NCI-H69 (cell line): ENCODE results near the gene CIC.
A peak's percentile ranks its signal among the peaks of the same experiment; 100 is the strongest.

ENCODE experiments used
- DNase-seq: peaks from one replicate; lab custom pipeline; 2025; lab: John Stamatoyannopoulos, UW

The CIC gene

DNA sequence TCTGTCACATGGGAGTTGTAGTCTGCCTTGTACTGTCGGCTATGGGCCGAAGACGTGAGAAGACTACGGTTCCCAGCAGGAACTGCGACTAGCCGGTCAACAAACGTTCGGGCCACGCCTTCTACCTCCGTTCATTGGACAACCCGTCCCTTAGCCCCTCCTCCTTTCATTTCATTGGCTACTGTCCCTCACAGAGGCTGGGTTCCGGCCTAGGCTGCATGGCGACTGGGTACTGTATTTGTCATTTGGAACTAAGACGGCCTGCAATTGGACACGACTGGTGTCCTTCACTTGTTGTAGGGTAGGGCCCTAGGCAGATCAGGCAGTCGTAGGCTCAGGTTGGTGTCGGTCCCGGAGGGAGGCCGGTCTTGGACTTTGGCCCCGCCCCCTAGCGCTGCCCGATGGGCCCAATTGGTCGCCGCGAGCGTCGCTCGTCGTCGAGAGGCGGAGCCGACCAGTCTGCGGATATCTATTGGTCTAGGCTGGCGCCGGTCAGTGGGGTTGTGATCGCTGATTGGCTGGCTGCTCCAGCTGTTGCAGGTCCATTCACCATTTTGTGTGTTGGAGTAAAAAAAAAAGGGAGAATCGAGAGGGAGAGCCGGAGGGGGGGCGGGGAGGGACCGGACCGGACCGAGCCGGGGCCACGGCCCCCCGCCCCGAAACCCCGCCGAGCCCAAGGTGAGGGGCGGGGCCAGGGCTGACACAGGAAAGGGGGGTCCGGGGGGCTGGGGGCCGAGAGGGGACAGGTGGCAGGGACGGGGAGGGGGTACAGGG lies at the start of gene CIC:
Gene CIC (plus strand): TSS at position 549 of the 774 bp plus-strand sequence. CDS start 2,532 bp downstream, outside the sequence.
- DNase-seq, result peak; percentile 100

DNA sequence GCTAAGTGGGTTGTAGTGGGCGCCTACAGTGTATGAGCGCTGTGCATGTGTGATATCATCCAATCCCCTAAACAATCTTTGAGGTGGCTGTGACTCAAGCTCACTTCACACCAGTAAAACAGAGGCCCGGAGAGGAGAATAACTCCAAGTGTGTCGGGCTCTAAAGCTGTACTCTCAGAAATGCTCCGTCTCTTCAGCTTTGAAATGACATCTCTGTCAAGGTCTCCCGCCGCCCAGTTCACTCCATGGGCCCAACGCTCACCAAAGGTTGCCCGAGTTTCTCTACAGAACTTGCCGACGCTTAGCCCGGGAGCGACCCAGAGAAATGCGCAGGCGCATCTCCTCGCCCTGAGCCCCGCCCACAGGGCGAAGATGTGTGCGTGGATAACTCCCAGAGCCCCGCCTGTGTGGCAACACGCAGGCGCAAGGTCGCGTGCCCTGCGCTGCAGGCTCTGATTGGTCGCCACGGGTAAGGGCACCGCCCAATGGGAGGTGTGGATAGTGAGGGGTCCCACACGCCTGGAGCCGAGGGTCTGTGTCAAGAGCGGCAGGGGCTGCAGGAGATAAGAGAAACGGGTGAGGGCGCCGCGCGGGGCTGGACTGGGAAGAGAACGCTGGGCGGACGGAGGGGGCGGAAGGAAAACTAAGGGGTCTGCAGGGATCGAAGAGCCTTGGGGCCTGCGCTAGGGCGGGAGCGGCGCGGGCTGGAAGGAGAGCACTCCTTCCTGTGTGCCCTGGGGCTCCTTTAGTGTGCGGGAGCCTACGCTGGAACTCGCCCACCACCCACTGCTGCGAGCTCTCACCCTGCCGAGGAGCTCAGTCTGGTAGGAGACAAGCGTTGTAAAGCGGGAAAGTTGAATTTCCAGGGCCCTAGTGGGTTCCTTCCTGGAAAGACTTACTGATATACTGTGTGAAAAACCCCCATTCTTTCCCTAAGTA lies 49.0 kb upstream of the CIC start, which contains the start of gene ZNF526:
Gene ZNF526 (plus strand): TSS at position 501 of the 939 bp plus-strand sequence. CDS start 4,092 bp downstream, outside the sequence.
- DNase-seq, result peak; percentile 99

DNA sequence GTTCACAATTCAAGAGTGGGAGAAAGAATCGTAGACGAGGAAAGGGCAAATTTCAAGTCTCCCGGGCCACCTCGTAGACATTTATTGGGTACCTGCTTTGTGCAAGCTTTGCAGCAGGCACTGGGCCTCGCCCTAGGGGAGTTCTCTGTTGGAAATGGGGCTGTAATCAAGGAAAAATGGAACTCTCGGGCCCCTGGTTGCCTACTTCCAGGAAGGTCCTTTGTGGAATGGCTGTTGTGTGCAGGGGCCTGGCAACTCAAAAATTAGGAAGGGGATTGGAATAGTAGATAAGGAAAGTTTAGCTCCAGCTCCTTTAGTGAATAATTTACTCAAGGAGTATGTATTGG lies 48.3 kb upstream of the CIC start:
- DNase-seq, result no peak

DNA sequence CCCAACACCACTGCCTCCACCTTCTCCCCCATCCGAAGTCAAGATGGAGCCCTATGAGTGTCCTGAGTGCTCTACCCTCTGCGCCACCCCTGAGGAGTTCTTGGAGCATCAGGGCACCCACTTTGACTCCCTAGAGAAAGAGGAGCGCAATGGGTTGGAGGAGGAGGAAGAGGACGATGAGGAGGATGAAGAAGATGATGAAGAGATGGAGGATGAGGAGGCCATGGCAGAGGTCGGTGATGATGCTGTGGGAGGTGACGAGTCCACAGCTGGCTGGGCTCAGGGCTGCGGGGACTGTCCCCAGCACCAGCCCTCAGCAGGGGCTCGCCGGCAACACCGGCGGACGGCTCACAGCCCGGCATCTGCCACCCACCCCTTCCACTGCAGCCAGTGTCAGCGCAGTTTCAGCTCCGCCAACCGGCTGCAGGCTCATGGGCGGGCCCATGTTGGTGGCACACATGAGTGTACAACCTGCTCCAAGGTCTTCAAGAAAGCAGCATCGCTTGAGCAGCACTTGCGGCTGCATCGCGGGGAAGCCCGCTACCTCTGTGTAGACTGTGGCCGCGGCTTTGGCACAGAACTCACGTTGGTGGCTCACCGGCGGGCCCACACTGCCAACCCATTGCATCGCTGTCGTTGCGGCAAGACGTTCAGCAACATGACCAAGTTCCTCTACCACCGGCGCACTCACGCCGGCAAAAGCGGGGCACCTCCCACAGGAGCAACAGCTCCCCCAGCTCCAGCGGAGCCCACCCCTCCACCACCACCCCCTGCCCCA lies 43.9 kb upstream of the CIC start:
- no peak for DNase-seq

DNA sequence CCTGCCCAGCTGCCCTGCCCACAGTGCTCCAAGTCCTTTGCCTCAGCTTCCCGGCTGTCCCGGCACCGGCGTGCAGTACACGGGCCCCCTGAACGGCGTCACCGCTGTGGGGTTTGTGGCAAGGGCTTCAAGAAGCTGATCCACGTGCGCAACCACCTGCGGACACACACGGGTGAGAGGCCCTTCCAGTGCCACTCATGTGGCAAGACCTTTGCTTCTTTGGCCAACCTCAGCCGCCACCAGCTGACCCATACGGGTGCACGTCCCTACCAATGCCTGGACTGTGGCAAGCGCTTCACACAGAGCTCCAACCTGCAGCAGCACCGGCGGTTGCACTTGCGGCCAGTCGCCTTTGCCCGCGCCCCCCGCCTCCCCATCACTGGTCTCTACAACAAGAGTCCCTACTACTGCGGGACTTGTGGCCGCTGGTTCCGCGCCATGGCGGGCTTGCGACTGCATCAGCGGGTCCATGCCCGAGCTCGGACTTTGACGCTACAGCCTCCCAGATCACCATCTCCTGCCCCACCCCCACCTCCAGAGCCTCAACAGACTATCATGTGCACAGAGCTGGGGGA lies 43.2 kb upstream of the CIC start:
- no peak for DNase-seq

DNA sequence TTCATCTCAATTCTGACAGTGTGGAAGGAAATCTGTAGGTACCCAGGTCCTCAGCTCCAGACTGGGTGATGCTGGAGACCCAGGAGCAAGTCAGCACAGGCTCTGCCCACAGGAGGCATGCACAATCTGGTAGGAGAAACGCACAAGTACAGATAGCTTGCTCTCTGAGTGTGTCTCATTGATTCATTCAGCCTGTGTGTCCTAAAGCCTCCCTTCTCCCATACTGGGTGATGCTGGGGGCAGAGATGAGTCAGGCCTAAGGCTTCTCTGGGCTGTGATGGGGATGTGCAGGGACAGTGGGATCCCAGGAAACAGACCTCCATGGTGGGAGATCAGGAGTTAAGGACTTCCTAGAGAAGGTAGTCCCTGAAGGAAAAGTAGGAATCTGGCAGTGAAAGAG lies 42.2 kb upstream of the CIC start:
- no peak for DNase-seq

DNA sequence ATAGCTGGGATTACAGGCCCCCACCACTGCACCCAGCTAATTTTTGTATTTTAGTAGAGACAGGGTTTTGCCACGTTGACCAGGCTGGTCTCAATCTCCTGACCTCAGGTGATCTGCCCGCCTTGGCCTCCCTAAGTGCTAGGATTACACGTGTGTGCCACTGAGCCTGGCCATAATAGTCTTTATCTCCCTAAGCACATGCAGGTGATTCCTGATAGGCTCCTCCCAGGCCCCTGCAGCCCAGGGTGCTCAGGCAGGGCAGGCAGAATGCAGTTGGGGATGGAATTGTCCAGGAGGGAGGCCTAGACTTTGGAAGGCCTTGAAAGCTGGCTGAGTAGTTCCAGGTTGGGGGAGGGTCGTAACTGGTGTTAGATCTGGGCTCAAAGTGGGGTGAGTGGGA lies 40.4 kb upstream of the CIC start:
- DNase-seq, result no peak

DNA sequence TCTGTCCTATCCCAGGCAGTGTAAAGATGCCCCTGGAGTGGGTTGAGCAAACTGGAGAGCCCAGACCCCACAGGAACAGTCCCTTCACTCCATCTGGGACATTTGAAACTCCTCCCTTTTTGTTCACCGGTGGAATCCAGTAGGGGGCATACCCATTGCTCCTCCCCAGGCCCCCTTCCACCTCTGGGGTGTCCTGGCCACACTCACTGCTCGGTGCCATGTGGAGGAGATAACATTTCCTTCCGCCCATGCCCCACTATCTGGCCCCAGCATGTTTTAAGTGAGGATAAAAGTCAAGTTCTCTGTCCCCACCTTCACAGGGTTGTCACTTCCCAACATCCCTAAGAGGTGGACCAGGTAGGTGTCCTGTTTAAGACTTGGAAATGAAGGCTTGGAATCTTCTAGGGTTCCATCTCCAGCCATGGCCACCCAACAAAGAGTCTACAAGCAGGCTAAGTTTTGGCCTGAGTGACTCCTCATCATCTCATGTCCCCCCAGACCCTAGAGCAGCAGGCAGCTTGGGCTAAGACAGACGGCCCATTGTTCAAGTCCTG lies 39.7 kb upstream of the CIC start:
- DNase-seq, result no peak

DNA sequence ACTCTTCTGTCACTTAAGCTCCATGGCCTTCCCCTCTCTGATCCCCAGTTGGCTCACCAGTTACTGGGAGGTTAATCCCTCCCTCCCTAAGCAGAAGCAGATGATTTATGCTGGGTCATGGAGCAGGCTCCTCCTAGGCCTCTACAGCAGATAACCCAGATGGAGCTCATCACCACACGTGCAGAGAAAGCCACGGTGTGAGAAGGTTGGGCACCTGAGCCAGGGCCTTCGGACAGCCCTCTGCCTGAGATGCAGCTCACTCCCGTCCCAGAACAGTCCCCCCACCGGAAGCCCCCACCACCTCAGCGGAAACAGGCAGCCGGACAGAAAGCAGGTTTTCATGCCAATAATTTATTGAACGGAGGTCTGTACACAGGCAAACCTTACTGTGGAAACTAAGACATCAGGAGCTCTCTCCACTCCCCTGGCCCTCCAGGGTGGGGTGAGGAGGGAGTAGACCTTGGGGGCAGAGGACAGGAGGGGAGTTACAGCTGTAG lies 39.1 kb upstream of the CIC start:
- no peak for DNase-seq

DNA sequence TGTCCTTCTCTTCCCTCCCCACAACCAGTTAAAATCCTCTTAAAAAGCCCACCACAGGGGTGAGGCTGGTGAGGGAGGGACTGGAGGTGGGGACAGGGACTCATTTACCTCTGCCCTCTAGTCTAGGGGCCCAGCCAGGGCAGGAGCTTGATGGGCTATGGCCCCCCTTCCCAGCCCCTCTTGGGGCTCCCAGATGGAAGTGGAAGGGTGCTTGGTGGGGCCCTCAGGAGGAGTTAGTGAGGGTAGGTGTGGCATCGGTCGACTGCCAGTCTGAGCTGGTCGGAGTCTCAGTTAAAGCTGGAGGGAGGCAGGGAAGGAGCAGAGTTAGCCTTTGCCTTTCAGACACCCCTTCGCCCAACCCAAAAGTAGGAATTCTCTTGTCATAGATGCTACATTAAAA lies 38.5 kb upstream of the CIC start:
- no peak for DNase-seq

DNA sequence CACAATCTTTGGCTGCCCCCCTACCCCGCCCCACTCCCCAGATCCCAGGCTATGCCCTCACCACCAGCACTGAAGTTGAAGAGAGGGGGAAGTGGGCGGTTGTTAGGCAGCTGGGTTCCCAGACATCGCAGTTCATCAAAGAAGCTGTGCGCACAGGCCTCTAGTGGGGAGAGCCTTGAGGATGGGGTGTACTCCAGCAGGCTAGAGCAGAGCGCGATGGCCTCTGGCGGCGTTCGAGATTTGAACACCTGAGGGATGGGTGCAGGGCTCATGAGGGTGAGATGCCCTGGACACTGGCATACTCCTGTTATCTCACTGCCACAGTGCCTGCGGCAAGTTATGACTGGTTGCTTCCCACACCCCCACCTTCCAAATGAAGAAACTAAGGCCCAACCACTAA lies 36.6 kb upstream of the CIC start:
- no peak for DNase-seq

DNA sequence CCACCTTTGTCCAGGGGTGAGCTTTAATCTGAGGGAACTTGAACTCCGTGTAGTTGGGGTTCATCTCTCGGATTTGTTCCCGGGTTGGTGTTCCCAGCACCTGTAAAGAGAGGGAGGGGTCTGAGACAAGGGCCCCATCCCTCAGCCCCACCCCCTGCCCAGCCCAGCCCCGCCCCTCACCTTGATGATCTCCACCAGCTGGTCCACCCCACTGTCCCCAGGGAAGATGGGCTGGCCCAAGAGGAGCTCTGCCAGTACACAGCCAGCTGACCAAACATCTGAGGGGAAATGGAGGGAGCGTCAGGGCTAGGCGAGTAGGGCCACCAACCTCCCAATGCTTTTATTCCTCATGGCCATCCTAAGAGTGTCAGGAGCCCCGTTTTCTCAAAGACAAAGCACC lies 35.9 kb upstream of the CIC start:
- DNase-seq, result peak; percentile 43

DNA sequence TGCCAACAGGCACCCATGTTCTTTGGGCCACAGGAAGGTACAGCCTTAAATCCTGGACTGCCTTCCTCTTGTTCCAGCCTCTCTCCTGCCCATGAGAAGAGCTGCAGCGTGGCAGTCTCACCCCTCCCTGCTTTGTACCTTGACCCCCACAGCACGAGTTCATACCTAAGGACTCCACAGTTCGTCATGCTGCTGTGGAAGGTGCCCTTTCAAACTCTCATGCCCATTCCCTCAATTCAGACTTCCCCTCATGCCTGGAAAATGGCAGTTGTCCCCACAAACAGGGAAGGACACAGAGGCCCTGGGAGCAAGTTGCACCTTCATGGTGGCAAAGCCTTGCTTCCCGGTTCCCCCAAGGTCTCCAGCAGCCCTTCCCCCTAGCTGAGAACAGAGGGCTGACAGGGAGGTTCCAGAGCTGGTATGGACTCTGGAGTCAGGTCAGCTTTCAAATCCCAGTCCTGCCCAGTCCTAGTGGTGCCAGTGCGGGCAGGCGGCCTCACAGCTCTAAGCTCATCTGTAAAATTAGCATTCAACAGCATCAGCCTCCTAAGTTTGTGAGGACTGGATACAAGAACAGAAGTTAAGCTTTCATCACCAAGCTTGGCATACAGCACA lies 35.3 kb upstream of the CIC start:
- DNase-seq, result no peak

DNA sequence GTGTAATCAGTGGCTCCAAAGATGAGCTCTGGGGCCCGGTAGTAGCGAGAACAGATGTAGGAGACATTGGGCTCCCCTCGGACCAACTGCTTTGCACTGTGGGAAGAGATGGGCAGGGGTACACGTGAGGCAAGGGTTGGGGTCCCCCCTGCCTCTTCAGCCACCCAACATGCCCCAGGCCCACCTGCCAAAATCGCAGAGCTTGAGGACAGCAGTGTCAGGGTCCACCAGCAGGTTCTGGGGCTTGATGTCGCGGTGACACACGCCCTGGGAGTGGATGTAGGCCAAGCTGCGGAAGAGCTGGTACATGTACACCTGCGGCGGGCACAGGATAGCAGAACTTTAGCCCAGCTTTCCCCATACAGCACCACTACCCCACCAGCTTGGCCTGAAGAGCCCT lies 34.7 kb upstream of the CIC start:
- no peak for DNase-seq

DNA sequence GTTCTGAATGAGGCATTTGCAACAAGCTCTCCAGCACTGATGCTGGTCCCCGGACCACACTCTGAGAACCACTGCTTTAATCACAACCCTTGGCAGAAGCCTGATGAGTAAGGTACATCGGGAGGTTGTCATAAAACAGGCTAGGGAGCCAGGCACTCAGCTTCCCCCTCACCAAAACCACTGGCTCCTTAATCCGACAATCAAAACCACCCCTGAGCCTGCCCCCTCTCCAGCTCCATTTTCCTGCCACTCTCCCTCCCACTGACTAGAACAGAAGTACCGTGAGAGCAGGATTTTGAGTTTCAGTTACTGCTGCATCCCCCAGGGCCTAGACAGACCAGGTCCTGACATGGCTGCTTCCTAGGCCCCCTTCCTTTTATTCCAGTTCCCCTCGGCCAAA lies 33.9 kb upstream of the CIC start:
- DNase-seq, result no peak

DNA sequence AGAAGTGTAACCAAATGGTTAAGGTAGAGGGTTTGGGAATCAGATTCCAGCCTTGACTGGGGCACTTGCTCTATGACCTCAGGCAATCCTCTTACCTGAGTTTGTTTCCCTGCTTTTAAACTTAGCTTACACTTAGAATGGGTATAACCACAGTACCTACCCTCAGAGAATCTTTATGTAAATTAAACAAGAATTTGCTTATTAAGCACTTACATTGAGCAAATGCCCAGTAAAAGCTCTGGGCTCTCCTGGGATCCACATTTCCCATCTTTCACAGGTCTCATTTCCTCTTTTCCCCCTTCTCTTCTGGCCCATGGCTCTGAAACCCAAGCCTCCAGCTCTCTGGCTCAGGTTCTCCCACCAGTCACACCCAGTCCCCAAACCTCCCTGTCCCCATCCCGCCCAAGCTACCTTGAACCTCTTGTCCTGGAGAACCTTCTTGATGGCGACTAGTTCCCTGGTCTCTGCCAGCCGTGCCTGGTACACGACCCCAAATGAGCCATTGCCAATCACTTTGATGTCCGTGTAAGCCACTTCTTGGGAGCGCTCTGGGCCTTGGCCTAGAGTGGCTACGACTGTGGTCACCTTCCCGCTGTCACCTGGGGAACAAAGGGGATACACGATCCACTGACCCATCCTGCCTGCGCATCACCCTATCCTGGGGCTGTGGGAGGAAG lies 29.4 kb upstream of the CIC start:
- DNase-seq, result no peak

DNA sequence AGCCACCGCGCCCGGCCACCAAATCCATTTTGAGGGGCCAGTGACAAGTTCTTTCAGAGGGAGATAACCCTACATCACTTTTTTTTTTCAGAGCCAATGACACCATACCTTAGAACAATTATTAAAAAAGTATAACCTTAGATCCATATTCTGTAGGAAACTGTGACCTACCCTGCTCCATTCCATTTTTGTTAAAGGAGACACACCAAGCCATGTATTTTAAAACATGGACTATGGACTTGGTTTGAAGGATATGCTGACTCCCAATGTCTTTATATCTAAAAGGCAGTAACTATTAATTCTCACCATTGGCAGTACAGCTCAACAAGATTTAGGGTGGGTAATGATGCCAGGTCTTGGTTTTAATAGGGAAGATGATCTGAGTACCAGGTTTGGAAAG lies 27.8 kb upstream of the CIC start:
- DNase-seq, result no peak

DNA sequence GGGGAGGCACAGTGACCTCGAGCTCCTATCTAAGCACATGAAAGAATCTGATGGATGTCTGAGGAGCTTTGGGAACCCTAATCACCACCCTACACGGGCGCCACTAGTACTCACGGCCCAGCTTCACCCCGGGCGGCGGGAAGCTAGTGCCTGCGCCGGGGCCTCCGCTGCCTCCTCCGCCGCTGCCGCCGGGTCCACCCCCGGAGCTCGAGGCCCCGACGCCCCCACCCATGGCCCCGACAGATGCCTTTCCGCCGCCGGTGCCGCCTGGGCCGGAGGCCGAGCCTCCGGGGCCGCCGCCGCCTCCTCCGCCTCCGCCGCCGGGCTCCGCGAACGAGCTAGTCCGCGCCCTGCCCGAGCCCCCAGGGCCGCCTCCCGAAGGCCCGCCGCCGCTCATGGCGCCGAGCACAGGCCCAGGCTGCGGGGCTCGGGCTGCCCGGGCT lies 27.0 kb upstream of the CIC start:
- DNase-seq, result no peak

DNA sequence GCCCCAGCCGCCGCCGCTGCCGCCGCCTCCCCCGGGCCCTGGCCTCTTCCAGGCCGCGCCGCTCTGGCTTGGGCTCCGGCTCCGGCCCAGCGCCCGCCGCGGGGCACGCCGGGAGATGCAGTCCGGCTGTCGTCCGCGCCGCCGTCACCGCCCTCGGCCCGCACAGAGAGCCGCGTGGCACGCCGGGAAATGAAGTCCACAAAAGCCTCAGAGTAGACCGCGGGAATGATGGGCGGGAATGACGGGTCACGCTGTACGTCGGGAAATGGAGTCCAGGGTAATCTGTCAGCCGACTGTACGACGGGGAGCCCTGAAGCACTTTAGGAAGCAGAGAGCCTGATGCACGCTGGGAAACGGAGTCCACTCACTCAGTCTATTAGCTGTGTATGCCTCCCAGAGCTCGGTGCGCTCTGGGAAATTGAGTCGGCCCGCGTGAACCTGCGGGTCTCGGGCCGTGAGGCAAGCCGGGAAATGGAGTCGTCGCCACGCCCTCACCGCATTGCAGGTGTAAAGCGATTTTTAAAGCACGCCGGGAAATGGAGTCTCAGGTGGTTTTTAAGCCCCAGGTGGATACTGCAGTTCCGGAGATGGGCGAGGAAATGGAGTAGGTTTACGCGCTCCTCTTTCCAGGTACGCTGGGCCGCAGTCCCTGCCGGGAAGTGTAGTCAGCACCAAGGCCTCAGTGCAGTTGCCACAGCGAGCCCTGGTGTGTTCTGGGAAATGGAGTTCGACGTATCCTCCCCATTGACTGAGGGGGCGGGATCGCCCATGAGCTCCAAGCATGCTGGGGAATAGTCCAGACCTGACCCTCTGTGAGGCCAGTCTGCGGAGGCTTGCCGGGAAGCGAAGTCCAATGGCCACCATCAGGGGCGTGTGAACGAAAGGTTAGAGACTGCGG lies 26.3 kb upstream of the CIC start, which contains the start of gene GSK3A:
Gene GSK3A (minus strand): TSS at position 91 of the 898 bp plus-strand sequence. CDS start 137 bp downstream, outside the sequence.
- DNase-seq, result peak; percentile 100
